HEK293T (cell line): Measurements from ENCODE around the gene LIME1.

Source experiments
- ARNT ChIP-seq: fragments of 450-650 bp; IDR thresholded peaks from 2 replicates; pipeline ENCODE4 v1.6.1; 2017; ENCODE audit warnings: mild to moderate bottlenecking
- BHLHE40 ChIP-seq: fragments of 450-650 bp; IDR thresholded peaks from 2 replicates; pipeline ENCODE4 v1.6.1; 2016; ENCODE audit warnings: mild to moderate bottlenecking, moderate library complexity, borderline replicate concordance
- ELF4 ChIP-seq: fragments of 450-650 bp; IDR thresholded peaks from 2 replicates; pipeline ENCODE4 v1.6.1; 2017; ENCODE audit warnings: antibody characterized with exemption
- FOXM1 ChIP-seq: fragments of 450-650 bp; IDR thresholded peaks from 2 replicates; pipeline ENCODE4 v1.6.1; 2017; ENCODE audit warnings: mild to moderate bottlenecking, borderline replicate concordance
- HDGF ChIP-seq: fragments of 450-650 bp; IDR thresholded peaks from 2 replicates; pipeline ENCODE4 v1.6.1; 2017; ENCODE audit warnings: antibody characterized with exemption, borderline replicate concordance
- LEF1 ChIP-seq: fragments of 450-650 bp; IDR thresholded peaks from 2 replicates; pipeline ENCODE4 v1.6.1; 2017; ENCODE audit warnings: mild to moderate bottlenecking, borderline replicate concordance
- NFRKB ChIP-seq: fragments of 450-650 bp; IDR thresholded peaks from 2 replicates; pipeline ENCODE4 v1.6.1; 2016; ENCODE audit warnings: mild to moderate bottlenecking, moderate library complexity
- ZNF384 ChIP-seq: fragments of 450-650 bp; IDR thresholded peaks from 2 replicates; pipeline ENCODE4 v1.6.1; 2016

GRCh38 chr20:63690898-63691710, 45.4 kb upstream of the LIME1 start:
- TF ChIP-seq ZNF384 = no peak
- TF ChIP-seq LEF1 = no peak
- TF ChIP-seq ARNT = no peak
- TF ChIP-seq FOXM1 = no peak
- TF ChIP-seq NFRKB = no peak
- no peak for TF ChIP-seq ELF4
- no peak for TF ChIP-seq HDGF
- TF ChIP-seq BHLHE40 = no peak
